Cardiac muscle cell (in vitro differentiated cells and primary cell): Measurements from ENCODE around the gene RNPEP. TPM values are rescaled to one million over a fixed set of nuclear protein-coding genes. Genes with fewer than 3 reads are reported as not detected.
A peak's percentile ranks its signal among the peaks of the same experiment; 100 is the strongest.

Experiments used
- DNase-seq, 2 donors: peaks; one replicate each; pipeline versions ENCODE4 v3.0.0 to v3.0.0-alpha.2; 2010 to 2017; ENCODE audit warnings: low read depth in 1 of 2, low spot score in 1 of 2
- H3K27ac ChIP-seq: fragments of 200-600 bp; sonication (generic); 2 replicates; pipeline ENCODE4 v1.5.1; 2016
- H3K27me3 ChIP-seq: fragments of 200-600 bp; sonication (generic); 2 replicates; pipeline ENCODE4 v1.6.0; 2016; ENCODE audit warnings: control low read depth
- H3K36me3 ChIP-seq: fragments of 200-600 bp; sonication (generic); 2 replicates; pipeline ENCODE4 v1.5.1; 2016; ENCODE audit warnings: control low read depth
- H3K4me1 ChIP-seq: fragments of 200-600 bp; sonication (generic); 2 replicates; pipeline ENCODE4 v1.8.1; 2017; ENCODE audit warnings: low read depth, mild to moderate bottlenecking, mixed run types
- H3K4me3 ChIP-seq: fragments of 200-600 bp; sonication (generic); 2 replicates; pipeline ENCODE4 v1.5.1; 2016; ENCODE audit warnings: mild to moderate bottlenecking
- H3K9me3 ChIP-seq: fragments of 200-600 bp; sonication (generic); 2 replicates; pipeline ENCODE4 v1.5.1; 2017; ENCODE audit warnings: low read depth, mild to moderate bottlenecking, control low read depth
- polyA plus RNA-seq: library from polyadenylated mRNA; unstranded; fragments of >200 nt; fragmentation: Nextera tagmentation; extraction: Ambion mirVana; gene quantifications from 2 replicates; pipeline ENCODE4 v1.2.1, GENCODE V29; 2016
- total RNA-seq: library from RNA; depleted of rRNA; stranded (reverse); fragments of >200 nt; gene quantifications from 2 replicates; pipeline ENCODE4 v1.2.3, GENCODE V29; 2016
- TF ChIP-seq, protein P1 (sequence below): IDR thresholded peaks from 2 replicates; pipeline ENCODE4 v1.5.1; 2012; ENCODE audit warnings: low read depth, mild to moderate bottlenecking, low read length

Gene RNPEP
- total RNA-seq (56.6 and 60.4 TPM in 2 replicates), polyA plus RNA-seq (52.6 and 66.0 TPM in 2 replicates)

DNA sequence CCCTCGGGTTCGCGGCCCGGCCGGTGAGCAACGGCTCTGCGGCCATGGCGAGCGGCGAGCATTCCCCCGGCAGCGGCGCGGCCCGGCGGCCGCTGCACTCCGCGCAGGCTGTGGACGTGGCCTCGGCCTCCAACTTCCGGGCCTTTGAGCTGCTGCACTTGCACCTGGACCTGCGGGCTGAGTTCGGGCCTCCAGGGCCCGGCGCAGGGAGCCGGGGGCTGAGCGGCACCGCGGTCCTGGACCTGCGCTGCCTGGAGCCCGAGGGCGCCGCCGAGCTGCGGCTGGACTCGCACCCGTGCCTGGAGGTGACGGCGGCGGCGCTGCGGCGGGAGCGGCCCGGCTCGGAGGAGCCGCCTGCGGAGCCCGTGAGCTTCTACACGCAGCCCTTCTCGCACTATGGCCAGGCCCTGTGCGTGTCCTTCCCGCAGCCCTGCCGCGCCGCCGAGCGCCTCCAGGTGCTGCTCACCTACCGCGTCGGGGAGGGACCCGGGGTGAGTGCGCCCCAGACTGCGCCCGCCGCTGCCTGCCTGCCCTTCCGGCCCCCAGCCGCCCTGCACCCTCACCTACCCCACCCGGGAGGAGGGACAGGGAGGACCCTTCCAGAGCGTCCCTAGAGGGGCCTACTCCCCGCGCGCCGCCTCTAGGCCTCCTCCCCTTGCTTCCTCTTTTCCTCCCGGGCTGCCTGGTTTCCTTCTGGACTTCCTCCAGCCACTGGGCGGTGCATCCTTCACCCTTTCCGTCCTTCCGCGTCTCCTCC lies at the start of gene RNPEP:
RNPEP (plus strand) TSS at position 26 of the 757 bp plus-strand sequence; CDS start at position 45, 19 bp downstream.
- no peaks in the 10 kb centered on the region for H3K27me3 ChIP-seq
- H3K9me3 ChIP-seq: no peaks in the 10 kb centered on the region
- peak within 1 kb of the TSS; percentile 87 for H3K27ac ChIP-seq
- H3K4me3 ChIP-seq: peak within 1 kb of the TSS; percentile 89
- peak; percentile 69 to 83 for DNase-seq
- no peaks in the 10 kb centered on the region for H3K4me1 ChIP-seq
- H3K36me3 ChIP-seq: no peaks in the 10 kb centered on the region
- TF ChIP-seq, protein P1, sequence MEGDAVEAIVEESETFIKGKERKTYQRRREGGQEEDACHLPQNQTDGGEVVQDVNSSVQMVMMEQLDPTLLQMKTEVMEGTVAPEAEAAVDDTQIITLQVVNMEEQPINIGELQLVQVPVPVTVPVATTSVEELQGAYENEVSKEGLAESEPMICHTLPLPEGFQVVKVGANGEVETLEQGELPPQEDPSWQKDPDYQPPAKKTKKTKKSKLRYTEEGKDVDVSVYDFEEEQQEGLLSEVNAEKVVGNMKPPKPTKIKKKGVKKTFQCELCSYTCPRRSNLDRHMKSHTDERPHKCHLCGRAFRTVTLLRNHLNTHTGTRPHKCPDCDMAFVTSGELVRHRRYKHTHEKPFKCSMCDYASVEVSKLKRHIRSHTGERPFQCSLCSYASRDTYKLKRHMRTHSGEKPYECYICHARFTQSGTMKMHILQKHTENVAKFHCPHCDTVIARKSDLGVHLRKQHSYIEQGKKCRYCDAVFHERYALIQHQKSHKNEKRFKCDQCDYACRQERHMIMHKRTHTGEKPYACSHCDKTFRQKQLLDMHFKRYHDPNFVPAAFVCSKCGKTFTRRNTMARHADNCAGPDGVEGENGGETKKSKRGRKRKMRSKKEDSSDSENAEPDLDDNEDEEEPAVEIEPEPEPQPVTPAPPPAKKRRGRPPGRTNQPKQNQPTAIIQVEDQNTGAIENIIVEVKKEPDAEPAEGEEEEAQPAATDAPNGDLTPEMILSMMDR: peak; percentile 24

DNA sequence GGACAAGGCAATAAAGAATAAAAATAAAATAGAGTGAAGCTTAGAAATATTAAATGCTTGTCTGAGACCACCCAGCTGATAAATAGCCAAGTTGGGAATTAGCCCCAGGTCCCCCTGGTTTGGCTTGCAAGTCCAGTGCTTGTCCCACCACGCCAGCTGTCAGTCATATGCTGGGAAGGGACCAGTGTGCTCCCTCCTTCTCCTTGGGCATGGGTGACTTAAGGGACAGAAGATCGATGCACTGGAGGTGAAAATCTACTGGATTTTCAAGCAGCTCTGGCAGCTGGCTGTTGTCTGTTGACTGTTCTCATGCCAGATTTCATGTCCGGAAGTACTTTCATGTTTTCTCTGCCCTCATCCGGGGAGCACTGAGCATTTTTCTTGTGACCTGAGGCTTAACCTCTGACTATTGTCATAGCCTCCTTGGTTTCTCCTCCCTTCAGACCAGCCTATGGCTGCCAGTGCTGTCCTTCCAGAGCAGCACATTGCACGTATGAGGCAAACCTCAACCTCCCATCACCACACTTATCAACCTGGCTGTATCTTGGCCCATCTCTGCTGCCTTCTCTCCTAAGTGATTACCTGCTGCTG lies 48.5 kb upstream of the RNPEP start:
- TF ChIP-seq, protein P1: no peak

GRCh38 chr1:201937624-201938213 lies 44.7 kb upstream of the RNPEP start:
- H3K36me3 ChIP-seq: no peaks in the 10 kb centered on the region
- peak in 1 of 2 donors; percentile 78 for DNase-seq

More for the DNA sequence above, 48.5 kb upstream of the RNPEP start:
- Histone ChIP-seq H3K36me3 (no peaks in the 10 kb centered on the region), H3K9me3 (no peaks in the 10 kb centered on the region), H3K4me3 (no peak overlapping the region), H3K27me3 (no peaks in the 10 kb centered on the region), H3K27ac (no peak overlapping the region), H3K4me1 (peaks cover under 1% of the 10 kb centered on the region)
- DNase-seq: peak in 1 of 2 donors; percentile 66

DNA sequence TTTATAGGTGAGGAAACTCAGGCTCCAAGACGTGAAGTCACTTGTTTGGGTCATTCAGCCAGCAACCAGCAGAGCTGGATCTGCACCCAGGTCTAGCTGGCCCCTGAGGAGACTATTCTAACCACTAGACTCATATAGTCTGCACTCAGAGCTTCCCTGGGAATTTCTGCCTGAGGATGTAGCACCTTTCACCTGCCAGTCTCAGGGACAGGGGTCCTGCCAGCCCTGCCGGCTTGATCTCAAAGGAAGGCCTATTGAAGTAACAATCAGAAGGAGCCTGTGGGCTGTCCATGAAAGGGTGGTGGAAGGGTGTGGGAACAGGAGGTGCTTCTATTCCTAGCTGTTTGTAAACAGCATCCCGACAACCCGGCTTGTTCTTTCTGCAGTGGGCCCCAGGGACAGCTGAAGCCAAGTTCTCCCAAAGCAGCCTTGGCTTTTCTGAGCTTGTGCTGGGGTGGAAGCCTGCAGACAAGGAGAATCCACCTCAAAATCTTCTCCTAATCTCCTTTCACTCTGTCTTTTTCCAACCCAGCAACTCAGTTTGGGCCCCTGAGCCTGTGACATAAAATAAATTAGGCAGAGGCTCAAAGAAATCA lies 43.9 kb upstream of the RNPEP start:
- Histone ChIP-seq H3K27ac (peak overlapping the region; percentile 71), H3K9me3 (no peaks in the 10 kb centered on the region), H3K4me1 (peaks cover 35% of the 10 kb centered on the region), H3K36me3 (no peaks in the 10 kb centered on the region), H3K4me3 (no peak overlapping the region), H3K27me3 (no peaks in the 10 kb centered on the region)
- TF ChIP-seq, protein P1: no peak
- DNase-seq: no peak

More at GRCh38 chr1:201937624-201938213, 44.7 kb upstream of the RNPEP start:
- no peak overlapping the region for H3K4me3 ChIP-seq
- H3K27me3 ChIP-seq: no peaks in the 10 kb centered on the region
- H3K4me1 ChIP-seq: peaks cover 27% of the 10 kb centered on the region
- TF ChIP-seq, protein P1: no peak
- no peaks in the 10 kb centered on the region for H3K9me3 ChIP-seq
- H3K27ac ChIP-seq: no peak overlapping the region

DNA sequence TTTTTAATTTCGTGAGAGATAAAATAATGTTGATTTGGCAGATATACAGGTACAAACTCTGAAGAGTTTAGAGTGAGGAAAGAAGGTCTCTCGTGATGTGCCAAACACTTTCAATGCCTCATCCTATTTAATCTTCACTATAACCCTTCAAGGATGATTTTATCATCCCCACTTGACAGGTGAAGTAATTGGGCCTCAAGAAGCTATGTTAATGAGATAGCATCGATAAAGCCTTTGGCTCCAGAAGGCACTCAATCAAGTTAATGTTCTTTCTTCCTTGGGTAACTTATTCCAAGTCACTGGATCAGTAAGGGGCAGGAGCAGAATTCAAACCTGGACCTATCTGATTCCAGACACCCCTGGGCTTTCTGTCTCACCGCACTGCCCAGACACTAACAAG lies 43.3 kb upstream of the RNPEP start:
- Histone ChIP-seq H3K27ac (peak overlapping the region; percentile 71), H3K9me3 (no peaks in the 10 kb centered on the region), H3K4me1 (peaks cover 41% of the 10 kb centered on the region), H3K4me3 (no peak overlapping the region), H3K27me3 (no peaks in the 10 kb centered on the region), H3K36me3 (no peaks in the 10 kb centered on the region)
- DNase-seq: no peak
- TF ChIP-seq, protein P1: no peak
